HepG2 (cell line): Measurements from ENCODE around the gene MBLAC2. TPM values are rescaled to one million over a fixed set of nuclear protein-coding genes. Genes with fewer than 3 reads are reported as not detected.

Experiments used
- AFF4 ChIP-seq: sonication (generic); formaldehyde crosslinking; IDR thresholded peaks from 2 replicates; pipeline ENCODE4 v1.4.0; 2020; ENCODE audit warnings: missing genetic modification reagents
- ARID4A ChIP-seq: sonication (generic); formaldehyde crosslinking; IDR thresholded peaks from 2 replicates; pipeline ENCODE4 v1.5.0; 2020; ENCODE audit warnings: mild to moderate bottlenecking, missing genetic modification reagents, borderline replicate concordance
- KLF16 ChIP-seq, 2 experiments: sonication (generic) in 1 of 2; formaldehyde crosslinking in 1 of 2; IDR thresholded peaks; 2 replicates each; pipeline versions ENCODE4 v1.6.1 to v1.8.0; 2016 to 2023; ENCODE audit warnings: missing genetic modification reagents in 2 of 2, missing compliant biosample characterization in 1 of 2
- NBN ChIP-seq: fragments of 450-650 bp; conservative IDR thresholded peaks from 2 replicates; pipeline ENCODE4 v1.6.1; 2017
- PAX8 ChIP-seq: sonication (generic); formaldehyde crosslinking; IDR thresholded peaks from 2 replicates; pipeline ENCODE4 v1.8.0; 2022; ENCODE audit warnings: mild to moderate bottlenecking, missing genetic modification reagents, borderline replicate concordance
- PAXIP1 ChIP-seq: sonication (generic); formaldehyde crosslinking; conservative IDR thresholded peaks from 2 replicates; pipeline ENCODE4 v1.4.0; 2020; ENCODE audit warnings: mild to moderate bottlenecking, missing genetic modification reagents, moderate library complexity
- RBM39 ChIP-seq: fragments of 200-400 bp; formaldehyde crosslinking; IDR thresholded peaks from one replicate; pipeline ENCODE4 v1.6.1; 2018; ENCODE audit warnings: antibody characterized with exemption, mild to moderate bottlenecking, low read depth, low read length; ENCODE audit not compliant: poor library complexity, severe bottlenecking
- SKIL ChIP-seq: sonication (generic); formaldehyde crosslinking; IDR thresholded peaks from 2 replicates; pipeline ENCODE4 v1.8.0; 2022; ENCODE audit warnings: missing genetic modification reagents, mild to moderate bottlenecking, moderate library complexity, borderline replicate concordance
- TOE1 ChIP-seq: sonication (generic); formaldehyde crosslinking; IDR thresholded peaks from 2 replicates; pipeline ENCODE4 v1.4.0; 2020; ENCODE audit warnings: mild to moderate bottlenecking, missing genetic modification reagents
- ZC3H13 ChIP-seq: sonication (generic); formaldehyde crosslinking; IDR thresholded peaks from 2 replicates; pipeline ENCODE4 v1.8.1; 2023; ENCODE audit warnings: mild to moderate bottlenecking, missing genetic modification reagents, moderate library complexity
- ZNF256 ChIP-seq: sonication (generic); formaldehyde crosslinking; conservative IDR thresholded peaks from 2 replicates; pipeline ENCODE4 v1.4.0; 2020; ENCODE audit warnings: missing genetic modification reagents
- ZNF33A ChIP-seq: sonication (generic); formaldehyde crosslinking; IDR thresholded peaks from 2 replicates; pipeline ENCODE4 v1.5.1; 2020; ENCODE audit warnings: missing genetic modification reagents, mild to moderate bottlenecking, moderate library complexity, borderline replicate concordance
- ZNF451 ChIP-seq: sonication (generic); formaldehyde crosslinking; IDR thresholded peaks from 2 replicates; pipeline ENCODE4 v1.5.0; 2020; ENCODE audit warnings: mild to moderate bottlenecking, missing genetic modification reagents
- polyA plus RNA-seq, 8 experiments: library from polyadenylated mRNA; depleted of rRNA in 3 of 8; stranded (reverse) in 7 of 8; unstranded in 1 of 8; fragments of >200 nt; fragmentation: Illumina TruSeq in 4 of 8; extraction: Trizol in 4 of 8; gene quantifications; 2 replicates each; pipeline versions ENCODE4 v1.2.1 to v1.2.3, GENCODE V29; 2011 to 2016; ENCODE audit warnings: low read depth in 4 of 8, missing spikeins in 1 of 8, mixed read lengths in 1 of 8; ENCODE audit not compliant: insufficient read depth in 1 of 8
- total RNA-seq, 5 experiments: library from RNA; depleted of rRNA; stranded (reverse); fragments of >200 nt; fragmentation: Illumina TruSeq; extraction: Trizol; gene quantifications; 2 replicates each; pipeline ENCODE4 v1.2.3, GENCODE V29; 2016; ENCODE audit warnings: low read depth in 1 of 5

Gene MBLAC2
- total and polyA plus RNA-seq, 2 of the 13 experiments (the other 11 are each of a cell fraction or from before 2014, with no cell fraction given), result 2.9 to 4.1 TPM

- TF ChIP-seq PAXIP1 (CRISPR knock-in tag) (peak; percentile 20; the same call in 1 of the 2 replicates), ZNF451 (CRISPR knock-in tag) (no peak; the same call in 1 of the 2 replicates), TOE1 (CRISPR knock-in tag) (no peak), ARID4A (peak; percentile 77; the same call in 1 of the 2 replicates), KLF16 (CRISPR knock-in tag; IDR thresholded peaks at IDR 0.05) (peak in 1 of 2 experiments; percentile 84; a peak in 1 of 4 replicates), ZC3H13 (CRISPR knock-in tag) (no peak), PAX8 (peak; percentile 58; the same call in 1 of the 2 replicates), NBN (no peak), ZNF33A (CRISPR knock-in tag) (no peak), ZNF256 (CRISPR knock-in tag) (no peak; the same call in 1 of the 2 replicates), AFF4 (CRISPR knock-in tag) (no peak), SKIL (CRISPR knock-in tag) (no peak), RBM39 (peak; percentile 71)
Observed at GRCh38 chr5:90409318-90410177, 65.0 kb downstream of the MBLAC2 start, which contains the start of gene CETN3 (continued).
